ENCODE measurements around the gene TAAR5.

- TF ChIP-seq CBX3 (IDR thresholded peaks at IDR 0.05; ENCODE audit: borderline replicate concordance, low read depth) = no peak
- no peak for TF ChIP-seq EZH2 (IDR thresholded peaks at IDR 0.05; ENCODE audit: borderline replicate concordance, control insufficient read depth, low read depth, low read length)
- TF ChIP-seq, protein P1, sequence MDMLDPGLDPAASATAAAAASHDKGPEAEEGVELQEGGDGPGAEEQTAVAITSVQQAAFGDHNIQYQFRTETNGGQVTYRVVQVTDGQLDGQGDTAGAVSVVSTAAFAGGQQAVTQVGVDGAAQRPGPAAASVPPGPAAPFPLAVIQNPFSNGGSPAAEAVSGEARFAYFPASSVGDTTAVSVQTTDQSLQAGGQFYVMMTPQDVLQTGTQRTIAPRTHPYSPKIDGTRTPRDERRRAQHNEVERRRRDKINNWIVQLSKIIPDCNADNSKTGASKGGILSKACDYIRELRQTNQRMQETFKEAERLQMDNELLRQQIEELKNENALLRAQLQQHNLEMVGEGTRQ (IDR thresholded peaks at IDR 0.05; ENCODE audit: borderline replicate concordance, low read depth, low read length) = no peak
- no peak for TF ChIP-seq SMC3 (IDR thresholded peaks at IDR 0.05; ENCODE audit: borderline replicate concordance, low read length)
- no peak for TF ChIP-seq ZNF274 (IDR thresholded peaks at IDR 0.05; ENCODE audit: insufficient read depth, insufficient read length)
These were observed 43.8 kb upstream of the TAAR5 start for GRCh38 chr6:132633362-132633761.

Data from GM12878 (cell line).